Stimulated activated naive CD4-positive, alpha-beta T cell treated with Interleukin-2 at 50 U/mL for 16 hours (primary cell): ENCODE measurements around the gene CCDC200.
"Not testable (repeated sequence)": the region's sequence is repeated elsewhere in the genome, so short reads cannot be mapped to it uniquely, and the experiment has no call there.

Experiments
- DNase-seq: peaks from one replicate; lab custom pipeline; 2025; lab: John Stamatoyannopoulos, UW

CCDC200 gene

DNA sequence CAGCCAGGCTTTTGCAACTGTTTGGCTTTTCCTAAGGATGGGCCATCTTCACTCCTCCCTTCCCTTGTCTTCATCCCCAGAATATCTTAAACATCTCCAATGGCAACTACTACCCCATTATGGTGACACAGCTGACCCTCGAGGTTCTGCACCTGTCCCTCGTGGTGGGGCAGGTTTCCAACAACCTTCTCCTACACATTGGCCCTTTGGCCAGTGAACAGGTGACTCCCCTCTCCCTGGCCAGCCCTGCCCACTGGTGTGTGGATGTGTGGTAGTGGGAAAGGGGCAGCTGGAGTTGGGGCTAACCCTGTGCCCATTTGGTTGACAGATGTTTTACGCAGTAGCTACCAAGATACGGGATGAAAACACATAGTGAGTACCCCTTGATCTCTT lies 12.1 kb downstream of the CCDC200 start:
- no peak for DNase-seq

DNA sequence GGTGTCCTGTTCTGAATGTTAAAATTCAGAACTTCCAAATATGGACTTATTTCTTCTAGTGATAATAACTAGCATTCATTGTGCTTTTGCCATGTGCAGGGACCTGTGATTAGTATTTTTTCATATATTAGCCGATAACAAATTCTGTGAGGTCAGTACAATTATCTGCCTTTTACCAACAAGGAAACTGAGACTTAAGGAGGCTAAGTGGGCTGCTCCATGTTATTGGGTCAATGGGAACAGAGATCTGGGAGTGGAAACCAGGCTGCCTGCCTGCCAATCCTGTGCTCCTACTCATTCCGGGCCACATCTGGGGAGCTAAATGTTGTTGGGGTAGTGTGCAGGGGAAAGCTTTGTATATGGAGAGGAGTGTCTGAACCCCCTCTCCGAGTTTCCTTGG lies 13.1 kb downstream of the CCDC200 start:
- DNase-seq: no peak

DNA sequence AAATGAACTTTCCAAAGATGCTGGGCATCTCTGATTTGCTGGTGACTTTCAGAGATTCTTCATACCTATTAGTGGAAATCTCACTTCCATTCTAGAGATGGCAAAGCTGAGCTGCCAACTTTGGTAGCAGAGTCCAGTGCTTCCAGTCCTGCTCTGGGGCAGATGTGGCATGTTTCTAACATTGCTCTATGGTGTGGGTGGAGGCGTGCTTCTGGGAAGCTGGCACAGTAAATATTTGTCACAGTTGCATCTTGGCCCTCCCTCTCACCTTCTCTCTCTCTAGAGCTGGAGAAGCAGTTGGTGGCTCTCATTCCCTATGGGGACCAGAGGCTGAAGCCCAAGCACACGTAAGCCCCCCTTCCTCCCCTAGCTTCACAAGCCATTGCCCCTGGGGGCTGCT lies 14.9 kb downstream of the CCDC200 start:
- DNase-seq: no peak

DNA sequence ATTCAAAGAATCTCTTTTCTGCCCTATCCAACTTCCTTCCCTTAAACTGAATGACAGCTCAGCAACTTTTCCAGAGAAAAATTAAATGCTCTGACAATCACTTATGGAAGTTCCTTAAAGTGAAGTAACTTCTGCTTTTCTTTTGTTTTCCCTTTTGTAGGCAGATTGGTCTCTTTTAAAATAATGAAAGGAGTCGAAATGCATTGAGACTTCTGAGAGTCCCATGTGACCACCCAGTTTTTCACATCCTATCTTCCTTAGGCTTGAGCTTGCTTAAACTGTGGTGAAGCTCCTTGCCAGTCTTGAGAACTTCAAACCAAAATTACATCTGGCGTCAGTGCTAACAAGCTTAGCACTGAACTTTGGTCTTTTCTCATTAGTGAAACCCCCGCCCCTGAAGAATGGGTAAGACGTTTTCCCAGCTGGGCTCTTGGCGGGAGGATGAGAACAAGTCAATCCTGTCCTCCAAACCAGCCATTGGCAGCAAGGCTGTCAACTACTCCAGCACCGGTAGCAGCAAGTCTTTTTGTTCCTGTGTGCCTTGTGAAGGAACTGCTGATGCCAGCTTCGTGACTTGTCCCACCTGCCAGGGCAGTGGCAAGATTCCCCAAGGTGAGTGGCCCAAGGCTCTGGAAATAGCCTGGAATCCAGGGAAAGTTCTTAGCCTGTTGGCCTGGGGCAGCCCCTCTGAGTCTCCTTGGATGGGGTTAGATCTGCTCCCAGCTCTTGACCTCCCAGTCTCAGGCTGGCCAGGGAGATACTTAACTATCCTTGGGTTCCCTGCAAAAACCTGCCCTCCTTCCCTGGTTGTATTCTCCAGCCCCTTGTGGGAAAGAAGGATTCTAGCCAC lies 15.6 kb downstream of the CCDC200 start:
- no peak for DNase-seq

DNA sequence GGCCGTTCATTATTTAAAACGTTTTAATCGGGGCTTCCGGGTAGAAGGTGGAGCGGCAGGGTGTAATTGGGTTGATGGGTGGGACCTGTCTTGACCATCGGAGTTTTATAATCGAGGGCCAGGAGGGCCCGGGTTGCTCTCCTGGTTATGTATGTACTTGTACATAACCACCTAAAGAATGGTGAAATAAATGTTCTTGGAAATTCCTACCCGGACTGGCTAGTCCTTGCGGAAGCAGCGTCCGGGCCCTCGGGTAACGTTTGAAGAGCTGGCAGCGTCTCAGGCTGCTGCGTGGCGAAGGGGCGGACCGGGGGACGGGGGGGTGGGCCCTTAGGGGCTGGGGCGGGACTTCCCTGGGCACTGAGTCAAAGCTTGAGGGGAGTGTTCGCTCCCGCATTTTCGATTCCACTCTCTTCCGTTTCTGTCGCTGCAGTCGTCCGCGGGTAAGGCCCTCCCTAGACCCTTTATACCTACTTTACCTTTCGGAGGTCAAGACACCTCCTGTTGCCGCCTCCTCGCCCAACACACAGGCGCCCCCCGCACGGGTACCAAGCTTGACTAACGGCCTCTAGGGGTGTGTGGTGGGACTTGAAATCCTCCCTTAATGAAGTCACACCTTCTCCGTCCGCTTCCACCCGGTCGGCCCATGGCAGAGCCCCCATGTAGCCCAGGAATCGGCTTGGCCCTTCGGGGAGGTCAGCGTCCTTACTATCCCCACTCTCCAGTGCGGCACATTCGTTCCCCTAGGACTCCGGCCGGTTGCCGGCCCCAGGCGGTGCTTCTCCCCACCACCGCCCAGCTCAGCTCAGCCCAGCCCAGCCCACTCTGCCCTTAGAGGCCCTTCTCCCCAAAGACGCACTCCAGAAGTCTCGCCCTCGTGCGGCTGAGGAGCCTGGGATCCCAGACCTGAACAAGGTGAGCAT lies 16.7 kb downstream of the CCDC200 start, which contains the start of gene TMEM106A:
Gene TMEM106A, plus strand, starts transcription at position 396 of the 923 bp plus-strand sequence. CDS start 1,167 bp downstream, outside the sequence.
- DNase-seq: peak; percentile 78

DNA sequence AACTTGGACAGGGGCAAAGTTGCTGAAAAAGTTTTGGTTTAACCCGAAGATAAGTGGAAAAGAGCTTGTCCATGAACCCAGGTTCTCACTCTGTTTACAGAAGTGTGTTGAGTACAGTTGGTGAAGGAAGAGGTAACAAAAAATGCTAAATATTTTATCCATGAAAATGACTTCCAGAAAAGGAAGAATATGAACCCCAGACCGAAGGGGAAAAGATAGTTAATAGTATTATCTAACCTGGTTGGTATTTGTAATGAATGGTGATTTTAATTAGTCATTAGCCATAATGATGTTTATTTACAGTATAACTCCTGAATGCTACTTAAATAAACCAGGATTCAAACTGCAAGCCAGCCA lies 17.3 kb downstream of the CCDC200 start:
- DNase-seq: no peak

DNA sequence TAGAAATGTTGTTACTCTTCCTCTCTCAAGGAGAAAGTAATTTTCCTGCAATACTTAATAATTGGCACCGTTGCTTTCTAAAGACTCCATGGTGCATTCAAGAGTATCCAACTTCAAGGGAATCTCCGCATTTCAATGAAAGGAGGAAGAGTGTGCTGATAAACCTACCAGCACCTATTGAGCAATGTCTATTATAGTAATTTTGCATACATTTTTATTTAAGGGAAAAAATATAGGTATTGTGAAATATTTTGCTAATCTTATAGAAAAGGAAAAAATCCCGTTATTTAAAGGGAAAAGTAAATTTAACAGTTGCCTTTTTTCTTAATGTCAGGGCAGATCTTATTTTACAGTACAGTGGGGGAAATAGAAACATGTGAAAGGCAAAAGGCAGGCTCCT lies 17.8 kb downstream of the CCDC200 start:
- DNase-seq: no peak

DNA sequence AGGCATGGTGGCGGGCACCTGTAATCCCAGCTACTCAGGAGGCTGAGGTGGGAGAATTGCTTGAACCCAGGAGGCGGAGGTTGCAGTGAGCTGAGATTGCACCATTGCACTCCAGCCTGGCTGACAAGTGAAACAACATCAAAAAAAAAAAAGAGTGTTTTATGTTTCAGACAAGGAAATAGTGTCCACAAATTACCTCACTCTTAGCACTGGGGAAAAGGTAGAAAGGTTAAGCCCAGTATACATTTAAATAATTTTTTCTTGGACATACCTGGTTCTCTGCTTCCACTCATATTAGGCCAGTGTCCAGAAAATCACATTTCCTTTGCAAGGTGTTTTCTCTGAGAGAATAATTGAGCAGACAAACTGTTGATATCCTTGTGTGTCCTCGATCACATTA lies 25.4 kb downstream of the CCDC200 start:
- DNase-seq: not testable (repeated sequence)

DNA sequence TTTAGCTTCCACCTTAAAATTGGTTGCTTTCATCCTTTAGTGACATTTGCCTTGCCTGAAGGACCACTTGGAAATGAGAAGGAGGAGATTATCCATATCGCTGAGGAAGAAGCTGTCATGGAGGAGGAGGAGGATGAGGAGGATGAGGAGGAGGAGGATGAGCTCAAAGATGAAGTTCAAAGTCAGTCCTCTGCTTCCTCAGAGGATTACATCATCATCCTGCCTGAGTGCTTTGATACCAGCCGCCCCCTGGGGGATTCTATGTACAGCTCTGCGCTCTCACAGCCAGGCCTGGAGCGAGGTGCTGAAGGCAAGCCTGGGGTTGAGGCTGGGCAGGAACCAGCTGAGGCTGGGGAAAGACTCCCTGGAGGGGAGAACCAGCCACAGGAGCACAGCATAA lies 28.3 kb downstream of the CCDC200 start:
- DNase-seq: no peak

DNA sequence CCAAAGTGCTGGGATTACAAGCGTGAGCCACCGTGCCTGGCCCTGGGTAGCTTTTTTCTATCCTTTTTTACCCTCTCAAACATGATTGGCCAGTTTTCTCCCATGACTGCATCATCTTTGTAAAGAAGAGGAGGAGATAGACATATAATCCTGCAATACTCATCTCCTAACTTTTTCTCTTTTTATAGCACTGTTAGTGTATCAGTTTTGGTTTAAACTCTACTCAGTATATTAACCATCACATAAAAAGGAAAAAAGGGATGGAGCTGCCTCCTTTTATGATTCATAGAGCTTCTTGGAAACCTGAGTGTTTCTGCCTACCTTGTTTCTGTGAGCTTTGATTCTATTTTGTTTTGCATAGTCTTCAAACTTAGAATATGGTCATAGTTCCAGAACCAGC lies 28.8 kb downstream of the CCDC200 start:
- DNase-seq: no peak

DNA sequence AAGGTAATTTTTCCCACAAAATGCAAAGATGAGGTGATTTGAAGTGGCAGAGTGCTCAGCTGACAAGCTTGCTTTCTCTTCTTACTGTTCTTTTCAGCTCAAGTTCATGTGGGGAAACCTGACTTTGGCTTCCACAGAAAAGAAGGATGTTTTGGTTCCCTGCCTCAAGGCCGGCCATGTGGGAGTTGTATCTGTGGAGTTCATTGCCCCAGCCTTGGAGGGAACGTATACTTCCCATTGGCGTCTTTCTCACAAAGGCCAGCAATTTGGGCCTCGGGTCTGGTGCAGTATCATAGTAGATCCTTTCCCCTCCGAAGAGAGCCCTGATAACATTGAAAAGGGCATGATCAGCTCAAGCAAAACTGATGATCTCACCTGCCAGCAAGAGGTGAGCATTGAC lies 35.2 kb downstream of the CCDC200 start:
- no peak for DNase-seq

DNA sequence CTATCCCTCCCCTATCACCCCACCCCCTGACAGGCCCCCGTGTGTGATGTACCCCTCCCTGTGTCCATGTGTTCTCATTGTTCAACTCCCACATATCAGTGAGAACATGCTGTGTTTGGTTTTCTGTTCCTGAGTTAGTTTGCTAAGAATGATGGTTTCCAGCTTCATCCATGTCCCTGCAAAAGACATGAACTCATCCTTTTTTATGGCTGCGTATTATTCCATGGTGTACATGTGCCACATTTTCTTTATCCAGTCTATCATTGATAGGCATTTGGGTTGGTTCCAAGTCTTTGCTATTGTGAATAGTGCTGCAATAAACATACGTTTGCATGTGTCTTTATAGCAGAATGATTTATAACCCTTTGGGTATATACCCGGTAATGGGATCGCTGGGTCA lies 41.8 kb downstream of the CCDC200 start:
- not testable (repeated sequence) for DNase-seq

DNA sequence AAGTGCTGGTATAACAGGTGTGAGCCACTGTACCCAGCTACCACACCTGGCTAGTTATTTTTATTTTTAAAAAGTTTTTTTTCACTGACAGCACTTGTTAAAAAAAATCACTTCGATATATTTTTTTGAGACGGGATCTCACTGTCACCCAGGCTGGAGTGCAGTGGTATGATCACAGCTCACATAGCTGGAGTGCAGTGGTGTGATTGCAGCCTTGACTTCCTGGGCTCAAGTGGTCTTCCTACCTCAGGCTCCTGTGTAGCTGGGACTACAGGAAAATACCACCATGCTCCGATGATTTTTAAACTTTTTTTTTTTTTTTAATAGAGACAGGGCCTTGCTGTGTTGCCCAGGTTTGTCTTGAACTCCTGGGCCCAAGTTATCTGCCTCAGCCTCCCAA lies 44.5 kb downstream of the CCDC200 start:
- DNase-seq: no peak

DNA sequence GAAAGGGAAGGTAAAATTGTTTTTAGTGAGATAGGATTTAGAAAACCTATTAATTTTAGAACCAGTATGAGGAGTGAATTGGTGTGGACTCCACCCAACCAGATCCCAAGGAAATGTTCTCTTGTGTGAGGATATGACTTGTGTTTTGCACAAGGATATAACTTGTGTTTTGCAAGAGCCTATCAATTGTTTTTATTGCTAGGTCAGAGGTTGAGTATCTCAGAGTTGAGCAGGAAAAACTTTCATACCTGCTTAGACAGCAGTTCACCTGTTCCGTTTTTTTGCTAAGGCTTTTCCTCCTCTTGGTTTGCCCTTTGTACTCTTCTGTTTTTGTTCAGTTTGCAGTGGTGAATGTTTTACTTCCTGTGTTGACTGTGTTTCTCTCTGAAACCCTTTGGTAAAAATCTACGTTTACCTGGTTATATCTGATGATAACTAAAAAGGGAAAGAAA lies 52.3 kb downstream of the CCDC200 start:
- no peak for DNase-seq

DNA sequence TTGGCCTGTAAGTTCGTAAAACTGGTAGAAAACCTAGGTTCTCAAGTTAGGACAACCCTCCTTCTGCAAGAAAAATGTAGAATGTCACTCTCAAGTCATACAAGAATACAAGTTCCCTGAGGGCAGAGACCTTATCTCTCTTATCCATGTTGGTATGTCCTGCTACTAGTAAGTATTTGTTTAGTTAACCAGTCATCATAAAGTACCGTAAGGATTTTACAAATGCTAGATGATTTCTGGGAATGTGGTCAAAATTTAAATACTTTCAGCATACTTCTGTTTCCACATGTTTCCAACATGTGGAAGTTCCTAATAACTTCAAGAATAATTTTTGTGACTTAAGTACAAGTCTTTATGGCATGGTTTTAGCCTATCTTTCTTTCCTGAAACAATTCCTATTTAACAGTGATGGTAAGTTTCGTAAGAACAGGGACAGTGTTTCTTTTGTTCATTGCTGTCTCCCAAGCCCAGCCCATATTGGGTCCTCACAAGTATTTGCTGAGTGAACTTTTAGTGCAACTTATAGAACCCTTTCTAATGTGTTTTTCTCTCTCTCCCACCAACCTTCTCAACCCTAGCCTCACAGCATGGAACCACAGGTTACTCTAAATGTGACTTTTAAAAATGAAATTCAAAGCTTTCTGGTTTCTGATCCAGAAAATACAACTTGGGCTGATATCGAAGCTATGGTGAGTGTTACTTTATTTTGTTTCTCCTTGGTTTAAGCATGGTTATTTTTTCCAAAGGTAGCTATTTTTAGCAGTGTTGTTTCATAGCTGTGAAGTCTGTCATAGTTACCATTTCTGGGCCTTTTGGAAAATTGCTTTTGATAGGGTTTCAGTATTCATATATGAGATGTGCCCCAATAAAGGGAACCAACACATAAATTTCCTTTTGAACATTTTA lies 53.0 kb downstream of the CCDC200 start:
- no peak for DNase-seq

DNA sequence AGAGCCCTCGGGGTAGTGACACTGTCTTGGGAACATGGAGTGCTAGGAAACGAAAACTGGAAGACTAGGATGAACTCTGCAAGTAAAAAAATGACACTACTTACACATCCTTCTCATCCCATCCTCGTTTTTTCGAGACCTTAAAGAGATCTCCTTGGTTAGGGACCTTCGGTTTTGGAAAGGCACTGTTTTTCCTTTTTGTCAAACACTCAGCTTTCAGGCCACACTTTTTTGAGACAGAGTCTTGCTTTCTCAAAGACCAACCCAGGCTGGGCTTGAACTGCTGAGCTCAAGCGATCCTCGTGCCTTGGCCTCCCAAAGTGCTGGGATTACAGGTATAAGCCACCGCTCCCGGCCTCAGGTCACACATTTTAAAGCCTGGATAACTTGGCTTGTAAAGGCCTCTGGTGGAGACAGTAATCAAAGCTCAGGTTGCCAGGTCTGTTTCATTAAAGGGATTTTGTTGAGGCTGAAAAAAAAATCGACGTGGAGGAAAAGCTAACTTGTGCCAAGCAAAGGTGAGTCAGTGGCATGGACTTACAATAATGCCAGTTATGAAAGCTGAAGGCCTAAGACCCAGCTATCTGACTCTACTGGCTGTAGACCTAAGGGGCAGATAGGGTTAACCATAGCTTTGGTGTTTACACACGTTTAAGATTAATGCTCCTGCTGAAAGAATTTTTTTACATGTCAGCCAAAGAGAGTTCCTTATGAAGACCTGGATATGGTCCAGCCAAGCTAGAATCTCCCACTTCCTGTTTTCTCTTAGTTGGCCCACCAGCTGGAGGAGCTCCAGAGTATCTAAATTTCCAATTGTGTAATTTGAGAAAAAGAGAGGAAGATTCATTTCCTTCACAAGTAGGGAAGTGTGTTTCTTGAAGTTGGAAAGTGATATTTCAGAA lies 56.6 kb downstream of the CCDC200 start:
- DNase-seq: no peak
